GM19025 (cell line): ENCODE measurements around the gene NPHP4.

Experiments used
- ATAC-seq: cut with Tn5 transposase; IDR thresholded peaks from one replicate; pipeline ENCODE4 v1.9.1; 2021; ENCODE audit warnings: mild to moderate bottlenecking, low read depth, moderate library complexity; ENCODE audit not compliant: unreplicated experiment

NPHP4 gene

DNA sequence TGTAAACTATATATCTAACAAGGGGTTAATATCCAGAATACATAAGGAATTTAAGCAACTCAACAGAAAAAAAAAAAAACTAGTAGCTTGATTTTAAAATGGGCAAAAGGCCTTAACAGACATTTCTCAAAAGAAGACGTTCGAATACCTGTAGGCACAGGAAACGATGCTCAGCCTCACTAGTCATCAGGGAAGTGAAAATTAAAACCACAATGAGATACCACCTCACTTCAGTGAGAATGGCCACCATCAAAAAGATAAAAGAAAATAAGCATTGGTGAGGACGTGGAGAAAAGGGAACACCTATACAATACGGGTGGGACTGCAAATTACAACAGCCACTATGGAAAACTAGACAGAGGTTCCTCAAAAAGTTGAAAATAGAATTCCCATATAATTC, 37.3 kb downstream of the NPHP4 start:
- no peak for ATAC-seq

DNA sequence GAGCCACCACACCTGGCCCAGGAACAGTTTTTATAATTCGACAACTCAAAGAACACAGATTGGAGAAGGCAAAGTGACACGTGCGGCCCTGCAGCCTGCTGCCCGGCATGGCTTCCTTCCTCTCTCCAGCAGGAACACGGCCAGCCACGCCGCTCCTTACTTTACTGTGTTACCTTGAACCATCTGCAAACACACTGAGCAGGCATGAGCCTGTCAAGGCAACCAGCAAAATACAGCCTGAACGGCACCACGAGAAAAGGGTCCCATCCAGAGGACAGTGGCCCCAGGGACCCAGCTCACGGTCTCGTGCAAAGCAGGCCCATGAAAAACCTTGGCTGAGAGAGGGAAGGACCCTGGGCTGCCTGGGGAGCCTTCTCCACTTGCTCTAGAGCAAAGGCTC, 38.8 kb downstream of the NPHP4 start:
- ATAC-seq: no peak

DNA sequence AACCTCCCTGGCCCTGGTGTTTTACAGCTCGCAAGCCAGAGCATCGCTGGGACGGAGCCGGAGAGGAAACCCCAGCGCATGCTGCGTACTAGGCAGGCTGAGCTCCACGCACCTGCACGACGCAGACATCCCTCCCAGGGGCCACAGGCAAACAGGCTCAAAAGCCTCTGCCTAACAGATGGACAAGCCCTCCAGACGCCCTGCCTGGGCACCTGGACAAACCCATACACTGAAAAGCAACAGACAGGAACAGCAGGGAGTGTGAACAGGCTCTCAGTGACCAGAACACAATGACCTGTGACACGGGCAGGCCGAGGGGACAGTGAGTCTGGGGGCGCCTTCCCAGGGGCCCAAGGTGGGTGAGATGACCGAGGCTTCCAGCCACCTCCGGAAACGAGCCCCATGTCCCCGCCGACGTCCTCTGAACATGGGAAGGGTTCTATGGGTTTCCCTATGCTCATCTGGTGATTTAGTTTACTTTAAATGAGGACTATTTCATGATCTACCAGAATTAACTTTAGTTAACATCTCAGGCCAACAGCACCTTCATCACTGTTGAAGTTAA, 40.3 kb downstream of the NPHP4 start:
- ATAC-seq: no peak

DNA sequence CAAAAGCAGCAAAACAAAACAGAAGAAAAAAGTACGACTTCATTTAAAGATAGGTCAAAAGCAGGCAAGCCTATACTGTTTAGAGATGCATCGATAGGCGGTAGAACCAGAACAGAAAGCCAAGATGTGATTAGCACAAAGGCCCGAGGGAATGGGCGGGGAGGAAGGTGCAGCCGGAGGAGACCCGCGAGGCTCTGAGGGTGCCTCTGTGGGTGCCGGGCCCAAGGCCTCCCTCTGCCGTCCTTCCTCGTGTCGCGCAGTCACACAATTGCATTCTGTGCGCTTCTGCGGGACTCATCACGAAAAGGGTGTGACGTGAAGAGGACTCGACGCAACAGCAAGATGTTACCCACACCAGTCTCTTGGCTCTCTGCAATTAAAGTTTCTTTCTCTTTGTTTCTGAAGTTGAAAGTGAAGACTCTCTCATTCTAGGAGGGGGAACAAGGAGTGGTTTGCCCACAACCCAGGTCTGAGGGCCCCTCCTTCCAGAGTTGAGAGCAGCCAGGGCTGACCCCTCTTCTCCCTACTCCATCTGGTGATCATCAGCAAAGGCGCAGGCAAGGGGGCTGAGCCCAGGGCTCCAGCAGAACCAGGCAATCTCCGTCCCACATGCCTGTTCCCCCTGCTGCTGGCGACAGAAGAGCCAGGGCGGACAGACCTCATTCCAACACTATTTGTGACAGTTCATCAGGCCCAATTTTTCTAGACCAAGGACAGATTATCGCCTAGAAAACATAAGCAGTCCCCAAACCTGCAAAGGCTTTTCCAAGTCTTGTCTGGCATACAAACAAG, 41.0 kb downstream of the NPHP4 start:
- no peak for ATAC-seq

DNA sequence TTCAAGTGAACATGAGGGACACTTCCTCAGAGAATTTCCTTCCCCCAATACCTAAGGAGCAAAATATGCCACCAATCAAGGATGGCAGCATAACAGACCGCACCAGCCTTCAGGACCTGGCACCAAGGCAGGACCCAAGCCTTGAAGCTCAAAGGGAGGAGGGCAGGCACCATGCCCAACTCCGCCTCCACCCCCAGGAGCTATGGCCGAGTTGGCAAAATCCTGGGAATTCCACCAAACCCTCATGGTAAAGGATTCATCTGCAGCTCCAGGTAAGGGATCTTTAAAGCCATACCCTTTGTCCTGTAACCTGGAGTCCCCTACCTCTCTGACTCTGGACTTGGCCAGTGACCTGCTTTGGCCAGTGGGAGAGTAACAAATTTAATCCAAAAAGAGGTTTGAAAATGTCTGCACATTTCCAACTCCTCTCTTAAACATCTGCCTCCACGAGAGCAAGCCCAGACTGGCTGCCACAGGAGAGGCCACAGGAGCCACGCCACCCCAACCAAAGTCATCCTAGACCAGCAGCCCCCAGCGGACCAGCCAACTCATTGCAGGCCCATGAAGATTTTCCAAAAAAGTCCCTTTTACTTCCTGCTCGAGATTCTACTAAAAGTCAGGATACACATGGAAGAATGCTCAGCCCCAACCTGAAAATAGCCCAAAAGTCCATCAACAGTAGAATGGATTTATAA, 41.9 kb downstream of the NPHP4 start:
- ATAC-seq: no peak

DNA sequence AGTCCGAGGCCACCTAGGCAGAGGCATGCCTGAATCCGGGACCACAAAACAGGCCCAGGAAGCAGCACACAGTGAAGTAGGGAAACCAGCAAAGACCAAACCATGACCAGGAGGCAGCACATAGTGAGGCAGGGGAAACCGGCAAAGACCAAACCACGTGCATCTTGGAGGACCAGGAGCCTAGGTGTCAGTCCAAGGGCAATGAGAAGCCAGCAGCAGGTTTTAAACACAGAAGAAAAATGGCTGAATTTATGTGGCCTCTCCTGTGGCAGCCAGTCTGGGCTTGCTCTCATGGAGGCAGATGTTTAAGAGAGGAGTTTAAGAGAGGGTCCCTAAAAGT, 42.5 kb downstream of the NPHP4 start:
- no peak for ATAC-seq

DNA sequence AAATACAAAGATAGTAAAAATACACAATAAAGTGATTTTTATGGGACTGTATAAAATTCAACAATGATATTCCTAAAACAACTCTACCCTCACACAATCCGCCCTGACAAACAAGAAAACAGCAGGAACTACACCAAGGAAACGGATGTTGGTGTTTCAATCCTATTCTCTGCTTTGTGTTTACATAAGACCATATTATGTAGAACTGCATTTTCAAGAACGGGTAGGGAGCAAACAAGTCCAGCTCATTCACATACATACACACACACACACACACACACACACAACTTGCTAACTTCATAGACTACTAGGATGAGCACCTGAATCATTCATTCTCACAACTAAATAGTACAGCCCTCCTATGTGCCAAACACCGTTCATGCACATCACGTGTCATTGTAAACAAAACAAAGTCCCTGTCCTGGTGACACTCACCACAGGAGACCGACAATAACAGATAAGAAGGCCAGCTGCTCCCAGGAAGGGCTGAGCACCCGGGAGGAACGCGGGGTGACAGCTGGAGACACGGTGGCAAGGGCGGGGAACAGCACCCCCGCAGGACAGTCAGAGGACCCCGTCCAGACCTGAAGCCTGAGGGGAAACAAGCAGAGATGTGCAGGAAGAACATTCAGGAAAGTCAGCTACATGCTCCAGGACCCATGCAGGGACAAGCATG, 43.0 kb downstream of the NPHP4 start:
- ATAC-seq: no peak

DNA sequence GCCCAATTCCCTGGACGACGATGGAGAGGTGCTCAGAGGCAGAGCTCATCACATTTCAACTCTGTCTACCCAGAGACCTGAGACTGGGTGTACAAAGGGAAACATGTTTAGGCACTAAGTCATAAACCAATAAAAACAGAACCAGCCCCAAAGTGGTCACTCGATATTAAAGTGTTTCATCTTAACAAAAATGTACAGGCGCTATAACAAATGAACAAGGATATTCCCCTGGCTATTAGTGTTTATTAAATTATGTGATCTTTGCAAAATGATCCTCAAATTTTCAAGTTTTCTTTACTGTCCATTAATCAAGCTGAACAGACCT, 43.6 kb downstream of the NPHP4 start:
- ATAC-seq: no peak

DNA sequence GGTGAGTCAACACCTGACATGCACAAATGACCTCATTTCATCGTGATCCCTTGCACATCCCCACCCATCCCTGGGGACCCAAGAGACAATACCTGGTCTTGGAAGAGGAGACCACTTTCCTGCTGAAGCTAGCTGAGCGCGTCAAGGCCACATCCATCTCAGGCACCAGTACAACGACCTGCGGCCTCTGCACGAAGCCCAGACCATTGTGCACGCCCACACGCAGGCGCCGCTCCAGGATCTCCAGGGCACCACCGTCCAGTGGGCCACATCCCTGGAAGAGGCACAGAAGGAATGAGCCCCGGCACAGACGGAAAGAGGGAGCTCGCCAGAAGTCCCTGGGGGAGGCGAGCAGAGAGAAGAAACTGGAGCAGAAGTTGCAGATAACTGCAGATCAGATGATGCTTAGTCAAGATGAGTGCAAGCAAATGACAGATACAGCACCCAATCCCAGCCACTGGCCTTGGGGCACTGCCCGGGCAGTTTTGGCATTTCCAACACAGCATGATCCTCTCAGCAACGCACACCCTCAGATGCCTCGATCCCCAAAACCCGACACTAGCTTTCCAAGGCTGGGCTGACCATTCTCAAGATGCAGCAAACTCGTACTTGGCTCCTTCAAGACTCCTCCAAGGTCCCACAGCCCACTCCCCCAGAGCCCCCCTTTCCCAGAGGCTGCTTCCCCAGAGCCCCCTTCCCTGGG, 44.1 kb downstream of the NPHP4 start:
- ATAC-seq: no peak

DNA sequence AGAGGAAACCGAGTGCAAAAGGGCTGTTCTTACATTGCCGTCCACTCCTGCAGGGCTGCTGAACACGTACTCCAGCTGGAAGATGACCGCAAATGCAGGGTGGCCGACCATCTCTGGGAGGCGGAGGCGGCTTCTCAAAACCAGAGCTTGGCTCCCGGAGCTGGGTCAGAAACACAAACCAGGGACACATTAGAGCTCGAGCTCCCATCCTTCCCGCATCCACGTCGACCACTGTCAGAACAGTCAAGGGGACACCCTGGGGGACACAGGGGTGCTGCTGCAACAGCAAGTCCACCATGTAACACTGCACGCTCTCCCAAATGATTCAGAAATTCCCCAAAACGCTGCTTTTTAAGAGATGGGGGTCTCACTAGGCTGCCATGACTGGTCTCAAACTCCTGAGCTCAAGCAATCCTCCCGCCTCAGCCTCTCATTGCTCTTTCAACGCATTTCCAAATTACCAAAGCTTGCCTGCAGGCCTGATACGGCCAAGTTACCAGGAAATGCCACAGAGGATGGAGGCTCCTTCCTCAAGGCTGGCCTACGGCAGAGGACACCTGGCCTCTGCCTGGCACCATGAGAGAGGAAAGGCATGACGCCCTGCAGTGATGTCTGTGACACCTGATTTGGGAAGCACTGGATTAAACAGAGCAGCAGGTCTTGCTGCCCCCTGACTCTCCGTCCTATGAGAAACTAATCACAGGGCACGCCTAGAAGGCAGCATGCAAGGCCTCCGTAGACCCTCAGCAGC, 45.0 kb downstream of the NPHP4 start:
- ATAC-seq: no peak

DNA sequence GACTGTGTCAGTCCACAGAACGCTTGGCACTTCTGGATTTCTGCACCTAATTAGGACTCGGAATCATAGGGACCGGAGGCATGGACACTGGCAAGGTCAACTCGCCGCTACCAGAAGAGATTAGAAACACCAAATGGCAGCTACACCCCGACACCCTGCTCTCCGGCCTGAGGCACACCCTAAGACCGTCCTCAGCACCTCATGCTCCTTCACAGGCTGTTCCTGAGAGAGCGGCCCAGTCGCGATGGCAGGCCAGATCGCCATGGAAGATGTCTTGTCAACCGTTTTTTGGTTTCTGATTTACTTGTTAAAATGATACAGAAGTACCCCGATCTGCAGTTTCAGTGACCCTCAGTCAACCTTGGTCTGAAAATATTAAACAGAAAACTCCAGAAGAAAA, 46.8 kb downstream of the NPHP4 start:
- no peak for ATAC-seq

DNA sequence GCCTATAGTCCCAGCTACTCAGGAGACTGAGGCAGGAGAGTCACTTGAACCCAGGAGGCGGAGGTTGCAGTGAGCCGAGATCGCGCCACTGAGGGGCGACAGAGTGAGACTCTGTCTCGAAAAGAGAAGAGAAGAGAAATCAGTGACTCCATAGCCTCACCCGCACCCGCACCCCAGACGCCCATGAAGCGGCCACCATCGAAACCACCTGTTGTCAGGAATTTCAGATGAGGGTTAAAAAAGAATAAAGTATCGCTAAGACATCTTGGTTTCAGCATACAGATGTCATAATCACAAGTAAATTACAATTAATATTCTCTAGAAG, 47.4 kb downstream of the NPHP4 start:
- ATAC-seq: no peak

DNA sequence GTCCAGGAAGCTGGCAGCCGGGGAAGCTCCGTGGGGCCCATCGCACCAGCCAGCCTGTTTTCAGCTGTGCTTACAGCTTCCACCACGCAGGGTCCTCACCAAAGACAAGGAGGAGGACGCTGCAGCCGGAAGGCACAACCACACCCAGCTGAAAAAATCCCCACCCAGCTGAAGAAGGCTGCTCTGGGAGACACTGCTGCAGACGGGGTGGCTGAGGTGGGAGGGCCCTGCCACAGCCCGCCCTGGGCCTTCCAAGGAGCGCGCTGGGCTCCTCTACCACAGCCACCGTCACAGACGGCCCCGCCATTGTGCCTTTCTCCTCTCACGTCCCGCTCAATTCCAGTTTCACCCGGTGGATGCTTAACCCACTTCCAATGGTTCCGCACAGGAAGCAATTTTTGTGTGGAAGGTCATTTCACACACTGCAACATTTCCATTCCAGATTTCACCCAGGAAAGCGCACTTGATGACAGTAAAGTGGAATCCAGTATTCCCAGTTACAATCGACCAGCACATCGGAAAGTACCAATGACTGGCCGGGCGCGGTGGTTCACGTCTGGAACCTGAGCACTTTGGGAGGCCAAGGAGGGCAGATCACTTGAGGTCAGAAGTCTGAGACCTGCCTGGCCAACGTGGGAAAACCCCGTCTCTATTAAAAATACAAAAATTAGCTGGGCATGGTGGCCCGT, 47.9 kb downstream of the NPHP4 start:
- no peak for ATAC-seq

DNA sequence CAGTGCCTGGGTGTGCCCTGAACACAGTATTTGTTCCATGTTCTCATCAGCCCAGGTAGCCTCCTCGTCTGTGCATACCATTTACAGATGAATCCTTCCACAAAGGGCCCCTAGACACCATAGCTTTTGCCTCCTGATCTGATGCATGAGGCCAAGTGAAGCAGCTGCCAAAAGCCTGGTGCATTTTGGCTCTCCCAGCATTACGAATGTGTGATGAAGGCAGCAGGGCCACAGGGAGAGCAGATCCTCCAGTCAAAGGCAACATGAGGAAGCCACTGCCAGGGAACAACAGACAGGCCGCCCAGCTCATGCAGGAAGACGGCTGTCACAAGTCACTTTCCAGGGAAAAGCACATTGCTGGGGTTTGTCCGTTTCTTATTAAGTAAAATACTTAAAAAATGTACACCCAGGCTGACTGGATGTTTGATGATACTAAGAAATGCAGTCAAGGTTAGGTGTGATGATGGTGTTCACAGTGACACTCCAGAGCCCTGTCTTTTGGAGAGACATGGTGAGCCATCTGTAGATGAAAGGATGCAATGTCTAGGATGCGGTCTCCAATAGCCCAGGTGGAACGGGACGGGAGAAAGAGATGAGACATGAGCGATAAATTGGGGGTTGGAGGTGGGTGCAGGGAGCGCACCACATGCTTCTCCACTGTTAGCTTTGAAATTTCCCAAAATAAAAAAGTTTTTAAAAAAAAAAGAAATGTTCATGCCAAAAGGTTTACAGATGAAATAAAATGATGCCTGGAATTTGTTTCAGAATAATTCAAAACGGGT, 48.7 kb downstream of the NPHP4 start:
- ATAC-seq: no peak

DNA sequence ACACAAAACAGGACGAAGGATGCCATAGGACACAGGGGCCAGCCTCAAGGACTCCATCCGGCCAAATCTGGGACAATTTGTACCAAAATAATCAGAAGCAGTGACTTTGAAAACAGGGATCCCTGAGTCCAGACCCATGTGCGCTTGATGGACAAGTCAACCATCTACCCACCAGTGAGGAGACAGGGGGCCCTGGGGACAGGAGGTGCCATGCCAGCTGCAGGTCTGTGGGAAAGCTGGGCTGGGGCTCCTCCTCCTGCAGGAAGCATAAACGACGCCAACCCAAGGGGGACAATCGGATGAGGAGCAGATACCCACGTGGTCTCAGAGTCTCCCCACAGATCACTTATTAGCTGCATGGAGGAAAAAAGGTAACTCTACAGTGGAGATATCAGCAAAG, 50.6 kb downstream of the NPHP4 start:
- ATAC-seq: no peak

DNA sequence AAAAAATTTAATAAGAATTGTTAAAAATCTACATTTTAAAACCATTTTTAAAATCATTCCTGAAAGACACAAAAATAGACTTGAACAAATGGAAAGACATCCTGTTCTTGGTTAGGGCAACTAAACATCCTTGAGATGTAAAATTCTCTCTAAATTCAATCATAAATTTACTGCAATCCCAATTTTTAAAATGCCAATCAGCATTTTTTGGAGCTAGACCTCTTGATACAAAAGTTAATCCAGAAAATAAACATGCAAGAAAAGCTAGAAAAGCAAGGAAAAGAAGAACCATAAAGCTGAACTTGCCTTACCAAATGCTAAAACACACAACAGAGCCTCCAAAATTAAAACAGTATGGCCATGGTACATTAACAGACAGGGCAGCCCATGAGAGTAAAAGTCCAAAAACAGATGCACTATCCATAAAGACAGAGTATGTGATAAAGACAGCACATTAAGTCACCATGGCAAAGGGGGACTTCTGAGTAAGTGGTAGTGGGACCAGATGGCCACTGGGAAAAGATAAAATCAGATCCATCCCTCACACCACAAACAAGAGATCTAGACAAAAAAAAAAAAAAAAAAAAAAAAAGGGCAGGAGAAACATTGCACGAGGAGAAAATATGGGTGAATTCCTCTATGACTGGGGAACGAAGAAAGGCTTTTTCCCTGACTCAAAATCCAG, 51.4 kb downstream of the NPHP4 start:
- no peak for ATAC-seq

DNA sequence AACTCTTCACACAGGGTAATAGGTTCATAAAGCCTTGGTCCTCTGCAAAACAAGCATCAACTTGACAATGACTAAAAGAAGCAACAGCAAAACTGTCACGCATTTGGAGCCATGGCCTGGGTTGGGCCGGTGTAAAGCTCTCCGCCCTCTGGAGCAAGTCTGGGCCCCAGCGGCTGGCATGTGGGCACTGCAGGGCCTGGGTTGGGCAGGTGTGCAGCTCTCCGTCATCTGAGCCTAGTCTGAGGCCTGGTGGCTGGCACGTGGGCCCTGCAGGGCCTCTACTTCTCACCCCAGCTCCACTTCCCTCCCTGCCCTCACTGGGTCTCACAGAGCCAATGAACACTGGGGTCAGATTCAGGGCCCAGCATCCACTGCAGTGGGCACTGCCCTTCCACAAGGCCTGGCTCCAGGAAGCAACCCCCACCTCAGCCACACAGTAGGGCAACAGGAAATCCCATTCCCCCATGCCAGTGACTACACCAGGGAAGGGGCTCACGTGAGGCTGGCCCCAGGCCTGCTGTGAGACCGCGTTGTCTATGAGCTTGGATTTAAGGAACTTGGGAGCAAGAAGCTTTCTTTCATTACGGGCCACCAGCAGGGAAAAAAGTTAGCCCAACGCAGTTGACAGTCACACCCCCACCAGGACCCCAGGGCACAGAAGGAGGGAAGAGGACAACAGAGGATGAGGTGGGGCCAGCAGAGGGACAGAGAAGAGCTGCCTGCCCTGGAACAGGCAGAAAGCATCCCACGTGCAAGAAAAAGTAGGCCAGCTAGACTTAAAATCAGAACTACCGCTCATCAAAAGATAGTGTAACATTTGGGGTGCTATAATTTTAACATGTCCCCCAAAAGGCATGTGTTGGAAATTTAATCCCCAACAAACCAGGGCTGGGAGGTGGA, 52.7 kb downstream of the NPHP4 start:
- ATAC-seq: no peak
